HCT116 (cell line): Measurements from ENCODE around the gene TRPM8. TPM values are rescaled to one million over a fixed set of nuclear protein-coding genes. Genes with fewer than 3 reads are reported as not detected.

ENCODE experiments used
- ATAC-seq: fragments of 200-7000 bp; cut with Tn5 transposase; 2 replicates; pipeline ENCODE4 v1.9.1; 2020; ENCODE audit warnings: mild to moderate bottlenecking, moderate library complexity
- BruUV-seq: library from RNA; stranded (reverse); fragments of 400-500 nt; replicated peaks from 2 replicates; lab custom pipeline; 2021; lab: Mats Ljungman, UMichigan
- CTCF ChIA-PET: fragments of 300-600 bp; sonication (Branson Sonifier 250); formaldehyde crosslinking; loops from one replicate; lab custom pipeline; 2021; ENCODE audit warnings: antibody characterized with exemption; lab: Charles Lee
- POLR2A ChIA-PET: fragments of 300-600, 350-600 bp; sonication (Branson Sonifier 250); formaldehyde crosslinking; loops from one replicate; lab custom pipeline; 2021; ENCODE audit warnings: antibody characterized with exemption; lab: Charles Lee
- RAD21 ChIA-PET, 2 experiments: fragments of 300-600 bp; sonication (Branson Sonifier 250); formaldehyde crosslinking; loops; one replicate each; lab custom pipeline; 2023; ENCODE audit warnings: low total read pairs in 2 of 2; ENCODE audit not compliant: uncharacterized antibody in 2 of 2, unreplicated experiment in 2 of 2, low non-redundant PET in 1 of 2; lab: Charles Lee
- DNase-seq: peaks from one replicate; pipeline ENCODE4 v3.0.0-alpha.2; 2010; ENCODE audit warnings: low read depth, low spot score
- H2AFZ ChIP-seq: fragments of 200-600 bp; shearing (Covaris generic), sonication (generic); 2 replicates; pipeline ENCODE4 v1.6.1; 2017; ENCODE audit warnings: low read depth, mixed run types, mixed read lengths, antibody characterized with exemption, low read length; ENCODE audit not compliant: poor library complexity, severe bottlenecking
- H3K27ac ChIP-seq: 2 replicates; pipeline ENCODE4 v1.5.1; 2012; ENCODE audit warnings: low read depth, low read length
- H3K27me3 ChIP-seq: fragments of 200-600 bp; sonication (generic); 2 replicates; pipeline ENCODE4 v1.6.1; 2016; ENCODE audit warnings: mixed run types, low read length, mixed read lengths; ENCODE audit not compliant: insufficient read depth
- H3K36me3 ChIP-seq, 2 experiments: fragments of 200-500 bp in 1 of 2; fragments of 200-600 bp in 1 of 2; sonication (Bioruptor generic) in 1 of 2; sonication (generic) in 1 of 2; 2 replicates each; pipeline versions ENCODE4 v1.5.1 to v1.6.1; 2014 to 2016; ENCODE audit warnings: low read length in 2 of 2, inconsistent platforms in 1 of 2, mixed read lengths in 1 of 2, mixed run types in 1 of 2; ENCODE audit not compliant: insufficient read depth in 2 of 2, control insufficient read depth in 1 of 2
- H3K4me1 ChIP-seq, 2 experiments: fragments of 200-600 bp in 1 of 2; sonication (generic) in 1 of 2; 2 replicates each; pipeline versions ENCODE4 v1.5.1 to v1.6.1; 2012 to 2017; ENCODE audit warnings: low read length in 2 of 2, inconsistent platforms in 1 of 2, mild to moderate bottlenecking in 1 of 2, mixed read lengths in 1 of 2, mixed run types in 1 of 2, moderate library complexity in 1 of 2; ENCODE audit not compliant: insufficient read depth in 2 of 2, control insufficient read depth in 1 of 2
- H3K4me2 ChIP-seq: fragments of 200-600 bp; sonication (generic); 2 replicates; pipeline ENCODE4 v1.6.1; 2017; ENCODE audit warnings: mixed run types, low read length, mixed read lengths
- H3K4me3 ChIP-seq, 2 experiments: fragments of 200-600 bp in 1 of 2; sonication (generic) in 1 of 2; replicated peaks in 1 of 2; 2 replicates each; pipeline ENCODE4 v1.5.1; 2011 to 2016; ENCODE audit warnings: low read length in 2 of 2, control low read depth in 1 of 2, low read depth in 1 of 2, mild to moderate bottlenecking in 1 of 2, mixed read lengths in 1 of 2, mixed run types in 1 of 2
- H3K79me2 ChIP-seq: fragments of 200-600 bp; sonication (generic); 2 replicates; pipeline ENCODE4 v1.6.1; 2017; ENCODE audit warnings: mild to moderate bottlenecking, mixed run types, low read length, moderate library complexity, mixed read lengths; ENCODE audit not compliant: insufficient read depth
- H3K9ac ChIP-seq: fragments of 200-600 bp; sonication (generic); 2 replicates; pipeline ENCODE4 v1.6.1; 2016; ENCODE audit warnings: low read length, mixed read lengths
- H3K9me2 ChIP-seq: fragments of 200-600 bp; sonication (generic), shearing (Covaris generic); 2 replicates; pipeline ENCODE4 v1.6.1; 2017; ENCODE audit warnings: mixed run types, mild to moderate bottlenecking, moderate library complexity; ENCODE audit not compliant: insufficient read depth
- H3K9me3 ChIP-seq, 2 experiments: fragments of 200-500 bp in 1 of 2; fragments of 200-600 bp in 1 of 2; sonication (Bioruptor generic) in 1 of 2; sonication (generic) in 1 of 2; 2 replicates each; pipeline ENCODE4 v1.6.1; 2014 to 2017; ENCODE audit warnings: low read length in 2 of 2, mixed read lengths in 2 of 2, inconsistent platforms in 1 of 2, low read depth in 1 of 2, mild to moderate bottlenecking in 1 of 2, mixed run types in 1 of 2, moderate library complexity in 1 of 2; ENCODE audit not compliant: control insufficient read depth in 1 of 2, insufficient read depth in 1 of 2
- H4K20me1 ChIP-seq: fragments of 200-600 bp; sonication (generic), shearing (Covaris generic); 2 replicates; pipeline ENCODE4 v1.6.1; 2017; ENCODE audit warnings: mixed run types, mild to moderate bottlenecking, moderate library complexity; ENCODE audit not compliant: insufficient read depth
- CBX3 ChIP-seq: IDR thresholded peaks from 2 replicates; pipeline ENCODE4 v1.6.1; 2012; ENCODE audit warnings: low read depth
- EGR1 ChIP-seq: IDR thresholded peaks from 2 replicates; pipeline ENCODE4 v1.6.1; 2012; ENCODE audit warnings: low read depth
- ELF1 ChIP-seq: IDR thresholded peaks from 2 replicates; pipeline ENCODE4 v1.6.1; 2012; ENCODE audit warnings: low read depth, borderline replicate concordance
- JUND ChIP-seq: IDR thresholded peaks from 2 replicates; pipeline ENCODE4 v1.6.1; 2012
- POLR2A ChIP-seq: IDR thresholded peaks from 2 replicates; pipeline ENCODE4 v1.7.0; 2011; ENCODE audit warnings: borderline replicate concordance; ENCODE audit not compliant: insufficient read depth, insufficient read length; ENCODE audit errors: extremely low read depth
- POLR2AphosphoS5 ChIP-seq: IDR thresholded peaks from 2 replicates; pipeline ENCODE4 v1.6.1; 2011; ENCODE audit warnings: mild to moderate bottlenecking, low read depth, low read length, moderate library complexity
- RAD21 ChIP-seq: IDR thresholded peaks from 2 replicates; pipeline ENCODE4 v1.6.1; 2012; ENCODE audit warnings: low read depth, mild to moderate bottlenecking
- SP1 ChIP-seq: IDR thresholded peaks from 2 replicates; pipeline ENCODE4 v1.6.1; 2012; ENCODE audit warnings: low read depth
- SRF ChIP-seq: IDR thresholded peaks from 2 replicates; pipeline ENCODE4 v1.6.1; 2012; ENCODE audit warnings: low read depth
- ZFX ChIP-seq: fragments of 450-650 bp; IDR thresholded peaks from 2 replicates; pipeline ENCODE4 v1.6.1; 2017
- ZNF274 ChIP-seq: fragments of 200-500 bp; sonication (Bioruptor generic); IDR thresholded peaks from 2 replicates; pipeline ENCODE4 v1.6.1; 2014; ENCODE audit warnings: mild to moderate bottlenecking, low read depth, low read length, inconsistent platforms
- intact Hi-C: fragments of 100-400 bp; cut with micrococcal nuclease; formaldehyde crosslinking; loops from 2 replicates; pipeline ENCODE4 v1.10.0; 2022
- total RNA-seq: library from RNA; stranded (reverse); gene quantifications from one replicate; pipeline ENCODE4 v1.2.1, GENCODE V29; 2021; ENCODE audit not compliant: unreplicated experiment
- TF ChIP-seq, protein P1 (sequence below): IDR thresholded peaks from 2 replicates; pipeline ENCODE4 v1.6.1; 2012; ENCODE audit warnings: low read depth

TRPM8 gene
- total RNA-seq, 1 experiment from 2014 or later = 0.39 TPM

GRCh38 chr2:234024304-234024703, 107.1 kb downstream of the TRPM8 start:
- no TSS peak for BruUV-seq
- Histone ChIP-seq H3K9me3 (no peaks in the 10 kb centered on the region; a peak in 1 of 4 replicates), H3K4me3 (no peak overlapping the region), H3K27me3 (no peaks in the 10 kb centered on the region), H3K9ac (no peak overlapping the region), H3K79me2 (no peaks in the 10 kb centered on the region), H3K9me2 (no peaks in the 10 kb centered on the region), H2AFZ (no peak overlapping the region), H3K4me1 (peaks cover 0 to 12% of the 10 kb centered on the region in 2 experiments; a peak in 1 of 4 replicates), H3K27ac (no peak overlapping the region), H3K36me3 (no peaks in the 10 kb centered on the region), H3K4me2 (no peak overlapping the region), H4K20me1 (no peaks in the 10 kb centered on the region)
- no peak for ATAC-seq
- ChIA-PET RAD21 (no interaction called here), POLR2A (no interaction called here), CTCF (no interaction called here)
- intact Hi-C loops = no loop called here
- DNase-seq = no peak
- TF ChIP-seq ZFX = no peak
- no peak for TF ChIP-seq CBX3
- TF ChIP-seq ZNF274 = no peak
- TF ChIP-seq POLR2A = no peak
- no peak for TF ChIP-seq RAD21
- TF ChIP-seq, protein P1, sequence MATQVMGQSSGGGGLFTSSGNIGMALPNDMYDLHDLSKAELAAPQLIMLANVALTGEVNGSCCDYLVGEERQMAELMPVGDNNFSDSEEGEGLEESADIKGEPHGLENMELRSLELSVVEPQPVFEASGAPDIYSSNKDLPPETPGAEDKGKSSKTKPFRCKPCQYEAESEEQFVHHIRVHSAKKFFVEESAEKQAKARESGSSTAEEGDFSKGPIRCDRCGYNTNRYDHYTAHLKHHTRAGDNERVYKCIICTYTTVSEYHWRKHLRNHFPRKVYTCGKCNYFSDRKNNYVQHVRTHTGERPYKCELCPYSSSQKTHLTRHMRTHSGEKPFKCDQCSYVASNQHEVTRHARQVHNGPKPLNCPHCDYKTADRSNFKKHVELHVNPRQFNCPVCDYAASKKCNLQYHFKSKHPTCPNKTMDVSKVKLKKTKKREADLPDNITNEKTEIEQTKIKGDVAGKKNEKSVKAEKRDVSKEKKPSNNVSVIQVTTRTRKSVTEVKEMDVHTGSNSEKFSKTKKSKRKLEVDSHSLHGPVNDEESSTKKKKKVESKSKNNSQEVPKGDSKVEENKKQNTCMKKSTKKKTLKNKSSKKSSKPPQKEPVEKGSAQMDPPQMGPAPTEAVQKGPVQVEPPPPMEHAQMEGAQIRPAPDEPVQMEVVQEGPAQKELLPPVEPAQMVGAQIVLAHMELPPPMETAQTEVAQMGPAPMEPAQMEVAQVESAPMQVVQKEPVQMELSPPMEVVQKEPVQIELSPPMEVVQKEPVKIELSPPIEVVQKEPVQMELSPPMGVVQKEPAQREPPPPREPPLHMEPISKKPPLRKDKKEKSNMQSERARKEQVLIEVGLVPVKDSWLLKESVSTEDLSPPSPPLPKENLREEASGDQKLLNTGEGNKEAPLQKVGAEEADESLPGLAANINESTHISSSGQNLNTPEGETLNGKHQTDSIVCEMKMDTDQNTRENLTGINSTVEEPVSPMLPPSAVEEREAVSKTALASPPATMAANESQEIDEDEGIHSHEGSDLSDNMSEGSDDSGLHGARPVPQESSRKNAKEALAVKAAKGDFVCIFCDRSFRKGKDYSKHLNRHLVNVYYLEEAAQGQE = no peak
- TF ChIP-seq SP1 = no peak
- no peak for TF ChIP-seq JUND
- TF ChIP-seq EGR1 = no peak
- no peak for TF ChIP-seq SRF
- no peak for TF ChIP-seq POLR2AphosphoS5
- TF ChIP-seq ELF1 = no peak
